ENCODE results near the gene PITX1.
"Not testable (repeated sequence)": the region's sequence is repeated elsewhere in the genome, so short reads cannot be mapped to it uniquely, and the experiment has no call there.

The PITX1 gene

GRCh38 chr5:135011355-135012032, 22.5 kb downstream of the PITX1 start:
- H3K4me3 ChIP-seq (ENCODE audit: low read depth, low read length) = no peak overlapping the region

- H3K4me3 ChIP-seq (ENCODE audit: low read depth, low read length) = no peak overlapping the region
These were observed 23.3 kb downstream of the PITX1 start for GRCh38 chr5:135010502-135011354.

- no peak overlapping the region for H3K4me3 ChIP-seq (ENCODE audit: low read depth, low read length)
These were observed 24.1 kb downstream of the PITX1 start for GRCh38 chr5:135009736-135010501.

GRCh38 chr5:135008981-135009735, 24.9 kb downstream of the PITX1 start:
- no peak overlapping the region for H3K4me3 ChIP-seq (ENCODE audit: low read depth, low read length)

GRCh38 chr5:135008556-135008955, 25.5 kb downstream of the PITX1 start:
- no peak overlapping the region for H3K4me3 ChIP-seq (ENCODE audit: low read depth, low read length)

- H3K4me3 ChIP-seq (ENCODE audit: low read depth, low read length) = no peak overlapping the region
These were observed 26.2 kb downstream of the PITX1 start for GRCh38 chr5:135007749-135008363.

- H3K4me3 ChIP-seq (ENCODE audit: low read depth, low read length) = no peak overlapping the region
These were observed 26.7 kb downstream of the PITX1 start for GRCh38 chr5:135007305-135007704.

GRCh38 chr5:135005076-135005475, 29.0 kb downstream of the PITX1 start:
- no peak overlapping the region for H3K4me3 ChIP-seq (ENCODE audit: low read depth, low read length)

- H3K4me3 ChIP-seq (ENCODE audit: low read depth, low read length) = no peak overlapping the region
These were observed 29.7 kb downstream of the PITX1 start for GRCh38 chr5:135004376-135004775.

- not testable (repeated sequence) for H3K4me3 ChIP-seq (ENCODE audit: low read depth, low read length)
These were observed 36.0 kb downstream of the PITX1 start for GRCh38 chr5:134998068-134998467.

- H3K4me3 ChIP-seq (ENCODE audit: low read depth, low read length) = no peak overlapping the region
These were observed 37.0 kb downstream of the PITX1 start for GRCh38 chr5:134997015-134997414.

GRCh38 chr5:134995850-134996402, 38.1 kb downstream of the PITX1 start:
- no peak overlapping the region for H3K4me3 ChIP-seq (ENCODE audit: low read depth, low read length)

GRCh38 chr5:134994560-134995156, 39.4 kb downstream of the PITX1 start:
- no peak overlapping the region for H3K4me3 ChIP-seq (ENCODE audit: low read depth, low read length)

GRCh38 chr5:134993161-134993560, 40.9 kb downstream of the PITX1 start:
- no peak overlapping the region for H3K4me3 ChIP-seq (ENCODE audit: low read depth, low read length)

- H3K4me3 ChIP-seq (ENCODE audit: low read depth, low read length) = no peak overlapping the region
These were observed 41.9 kb downstream of the PITX1 start for GRCh38 chr5:134992148-134992547.

- not testable (repeated sequence) for H3K4me3 ChIP-seq (ENCODE audit: low read depth, low read length)
These were observed 43.8 kb downstream of the PITX1 start for GRCh38 chr5:134990183-134990582.

GRCh38 chr5:134989266-134989830, 44.7 kb downstream of the PITX1 start:
- H3K4me3 ChIP-seq (ENCODE audit: low read depth, low read length) = no peak overlapping the region

- no peak overlapping the region for H3K4me3 ChIP-seq (ENCODE audit: low read depth, low read length)
These were observed 51.8 kb downstream of the PITX1 start for GRCh38 chr5:134982230-134982629.

GRCh38 chr5:134979416-134979815, 54.6 kb downstream of the PITX1 start:
- no peak overlapping the region for H3K4me3 ChIP-seq (ENCODE audit: low read depth, low read length)
